Thyroid gland (tissue), 4 donors: ENCODE data around the gene FAM217A. TPM values are rescaled to one million over a fixed set of nuclear protein-coding genes. Genes with fewer than 3 reads are reported as not detected.

ENCODE experiments used
- DNase-seq, 2 donors: peaks; one replicate each; pipeline ENCODE4 v3.0.0-alpha.2; 2019
- H3K27ac ChIP-seq, 3 donors: fragments of 200-600 bp; sonication (generic); 1 replicate in 2 of 3; 2 replicates in 1 of 3; pipeline ENCODE4 v1.5.1; 2016 to 2019; ENCODE audit warnings: mild to moderate bottlenecking in 1 of 3, moderate library complexity in 1 of 3
- H3K27me3 ChIP-seq: fragments of 200-600 bp; sonication (generic); one replicate; pipeline ENCODE4 v1.5.1; 2019
- H3K36me3 ChIP-seq, 2 donors: fragments of 200-600 bp; sonication (generic); one replicate each; pipeline ENCODE4 v1.5.1; 2016 to 2019
- H3K4me1 ChIP-seq, 2 donors: fragments of 200-600 bp; sonication (generic); one replicate each; pipeline ENCODE4 v1.5.1; 2017 to 2019
- H3K4me3 ChIP-seq, 3 donors: fragments of 200-600 bp; sonication (generic); replicated peaks in 1 of 3; 1 replicate in 2 of 3; 2 replicates in 1 of 3; pipeline ENCODE4 v1.5.1; 2016; ENCODE audit warnings: mild to moderate bottlenecking in 1 of 3
- H3K9me3 ChIP-seq: fragments of 200-600 bp; sonication (generic); one replicate; pipeline ENCODE4 v1.5.1; 2017
- CTCF ChIP-seq, 6 experiments: fragments of 200-600 bp in 3 of 6; fragments of 450-650 bp in 3 of 6; sonication (generic) in 3 of 6; IDR thresholded peaks; one replicate each; pipeline ENCODE4 v1.5.1; 2016 to 2019; ENCODE audit warnings: antibody characterized with exemption in 6 of 6, mild to moderate bottlenecking in 2 of 6, inconsistent platforms in 1 of 6, moderate library complexity in 1 of 6
- POLR2A ChIP-seq, 2 donors: fragments of 450-650 bp; IDR thresholded peaks; one replicate each; pipeline ENCODE4 v1.6.1; 2017; ENCODE audit warnings: antibody characterized with exemption in 2 of 2, mild to moderate bottlenecking in 2 of 2, moderate library complexity in 1 of 2
- WGBS, 2 donors: methylation state at CpG; one replicate each; pipeline ENCODE4 v1.1.5; 2017; 5-methylcytosine and 5-hydroxymethylcytosine counted together
- intact Hi-C: fragments of 100-400 bp; cut with DNase I; formaldehyde crosslinking; loops from one replicate; pipeline ENCODE4 v1.15.1; 2023
- total RNA-seq, 4 donors: library from RNA; depleted of rRNA; stranded (reverse); fragments of >200 nt; gene quantifications; one replicate each; pipeline ENCODE4 v1.2.3, GENCODE V29; 2016

Gene FAM217A
- total RNA-seq, 4 donors from 2014 or later, result 0.27 TPM; not detected in 3

GRCh38 chr6:4108561-4109093, 29.7 kb upstream of the FAM217A start:
- H3K36me3 ChIP-seq, result no peaks in the 10 kb centered on the region
- 83 to 88% methylated on average over 9 of the region's 9 CpGs for WGBS, 2 donors
- intact Hi-C loops, result no loop called here
- H3K27me3 ChIP-seq, result no peaks in the 10 kb centered on the region
- no peaks in the 10 kb centered on the region for H3K9me3 ChIP-seq
- no peak for DNase-seq
- H3K4me3 ChIP-seq, result no peak overlapping the region
- no peaks in the 10 kb centered on the region for H3K4me1 ChIP-seq
- H3K27ac ChIP-seq, result no peak overlapping the region
- TF ChIP-seq POLR2A (IDR thresholded peaks at IDR 0.05) (no peak), CTCF (IDR thresholded peaks at IDR 0.05) (no peak)

GRCh38 chr6:4107873-4108272, 28.9 kb upstream of the FAM217A start:
- no peak for DNase-seq
- H3K4me1 ChIP-seq, result no peaks in the 10 kb centered on the region
- no peaks in the 10 kb centered on the region for H3K36me3 ChIP-seq
- no peaks in the 10 kb centered on the region for H3K27me3 ChIP-seq
- no peak for TF ChIP-seq CTCF (IDR thresholded peaks at IDR 0.05)
- TF ChIP-seq POLR2A (IDR thresholded peaks at IDR 0.05), result no peak
- intact Hi-C loops, result no loop called here
- H3K4me3 ChIP-seq, result no peak overlapping the region
- 93 to 94% methylated on average over 2 of the region's 2 CpGs for WGBS, 2 donors
- H3K27ac ChIP-seq, result no peak overlapping the region
- no peaks in the 10 kb centered on the region for H3K9me3 ChIP-seq

GRCh38 chr6:4105980-4106536, 27.1 kb upstream of the FAM217A start:
- Histone ChIP-seq H3K4me3 (no peak overlapping the region), H3K9me3 (no peaks in the 10 kb centered on the region), H3K27ac (no peak overlapping the region), H3K27me3 (no peaks in the 10 kb centered on the region), H3K36me3 (no peaks in the 10 kb centered on the region), H3K4me1 (no peaks in the 10 kb centered on the region)
- intact Hi-C loops, result no loop called here
- WGBS, 2 donors, result 85% methylated on average over 4 of the region's 4 CpGs
- DNase-seq, result no peak
- TF ChIP-seq CTCF (IDR thresholded peaks at IDR 0.05) (no peak), POLR2A (IDR thresholded peaks at IDR 0.05) (no peak)

GRCh38 chr6:4103929-4104328, 25.0 kb upstream of the FAM217A start:
- intact Hi-C loops, result no loop called here
- H3K27ac ChIP-seq, result no peak overlapping the region
- H3K9me3 ChIP-seq, result no peaks in the 10 kb centered on the region
- no peak for DNase-seq
- WGBS, 2 donors, result 94 to 97% methylated on average over 5 of the region's 5 CpGs
- no peaks in the 10 kb centered on the region for H3K36me3 ChIP-seq
- H3K27me3 ChIP-seq, result no peaks in the 10 kb centered on the region
- no peak overlapping the region for H3K4me3 ChIP-seq
- TF ChIP-seq CTCF (IDR thresholded peaks at IDR 0.05) (no peak), POLR2A (IDR thresholded peaks at IDR 0.05) (no peak)
- no peaks in the 10 kb centered on the region for H3K4me1 ChIP-seq

- TF ChIP-seq CTCF (IDR thresholded peaks at IDR 0.05) (no peak), POLR2A (IDR thresholded peaks at IDR 0.05) (no peak)
- Histone ChIP-seq H3K36me3 (no peaks in the 10 kb centered on the region), H3K27me3 (no peaks in the 10 kb centered on the region), H3K27ac (no peak overlapping the region), H3K4me1 (no peaks in the 10 kb centered on the region), H3K4me3 (no peak overlapping the region), H3K9me3 (no peaks in the 10 kb centered on the region)
- no peak for DNase-seq
- intact Hi-C loops, result no loop called here
- WGBS, 2 donors, result 64 to 66% methylated on average over 6 of the region's 6 CpGs
Measured at GRCh38 chr6:4102687-4103244, 23.8 kb upstream of the FAM217A start.
